GM23338 (cell line): ENCODE results near the gene WNT11. TPM values are rescaled to one million over a fixed set of nuclear protein-coding genes. Genes with fewer than 3 reads are reported as not detected.

Experiments used
- ATAC-seq: fragments of 200-7000 bp; cut with Tn5 transposase; 3 replicates; pipeline ENCODE4 v1.9.1; 2020
- DNase-seq: peaks from one replicate; pipeline ENCODE4 v3.0.0-alpha.2; 2015; ENCODE audit warnings: low spot score
- H2AFZ ChIP-seq: fragments of 200-600 bp; sonication (generic); 2 replicates; pipeline ENCODE4 v1.8.0; 2016; ENCODE audit warnings: antibody characterized with exemption, mild to moderate bottlenecking, moderate library complexity
- H3F3A ChIP-seq: fragments of 200-600 bp; sonication (generic); replicated peaks from 2 replicates; pipeline ENCODE4 v1.8.0; 2017; ENCODE audit warnings: antibody characterized with exemption, mixed run types, low read depth
- H3K27ac ChIP-seq: fragments of 200-600 bp; sonication (generic); 2 replicates; pipeline ENCODE4 v1.6.1; 2016; ENCODE audit warnings: low read depth
- H3K27me3 ChIP-seq: fragments of 200-600 bp; sonication (generic); 2 replicates; pipeline ENCODE4 v1.8.0; 2016; ENCODE audit warnings: mild to moderate bottlenecking, mixed run types, moderate library complexity; ENCODE audit not compliant: insufficient read depth
- H3K36me3 ChIP-seq: fragments of 200-600 bp; sonication (generic); 2 replicates; pipeline ENCODE4 v1.8.0; 2016; ENCODE audit warnings: mild to moderate bottlenecking; ENCODE audit not compliant: insufficient read depth
- H3K4me1 ChIP-seq: fragments of 200-600 bp; sonication (generic); 2 replicates; pipeline ENCODE4 v1.8.0; 2016; ENCODE audit warnings: mild to moderate bottlenecking, moderate library complexity; ENCODE audit not compliant: insufficient read depth
- H3K4me2 ChIP-seq: fragments of 200-600 bp; sonication (generic); 2 replicates; pipeline ENCODE4 v1.7.1; 2017; ENCODE audit warnings: mixed run types
- H3K4me3 ChIP-seq: fragments of 200-600 bp; sonication (generic); 2 replicates; pipeline ENCODE4 v1.6.1; 2016; ENCODE audit warnings: mixed run types
- H3K79me2 ChIP-seq: fragments of 200-600 bp; sonication (generic); replicated peaks from 2 replicates; pipeline ENCODE4 v1.8.0; 2017; ENCODE audit warnings: mild to moderate bottlenecking; ENCODE audit not compliant: insufficient read depth
- H3K9me2 ChIP-seq: fragments of 200-600 bp; sonication (generic); 2 replicates; pipeline ENCODE4 v1.8.0; 2017; ENCODE audit not compliant: insufficient read depth
- H4K20me1 ChIP-seq: fragments of 200-600 bp; sonication (generic); replicated peaks from 2 replicates; pipeline ENCODE4 v1.8.0; 2017; ENCODE audit warnings: mild to moderate bottlenecking; ENCODE audit not compliant: insufficient read depth
- H3K27ac Mint-ChIP-seq: 2 replicates; pipeline ENCODE4 v1.8.0; 2020; ENCODE audit warnings: inconsistent platforms, mild to moderate bottlenecking, moderate library complexity, mixed read lengths
- H3K27me3 Mint-ChIP-seq: 3 replicates; pipeline ENCODE4 v1.8.0; 2022; ENCODE audit warnings: low read depth, mild to moderate bottlenecking, moderate library complexity, mixed read lengths, inconsistent platforms; ENCODE audit not compliant: insufficient read depth, poor library complexity
- H3K36me3 Mint-ChIP-seq: 3 replicates; pipeline ENCODE4 v1.8.0; 2021; ENCODE audit warnings: low read depth, mild to moderate bottlenecking, inconsistent platforms, moderate library complexity, mixed read lengths
- H3K4me1 Mint-ChIP-seq: 3 replicates; pipeline ENCODE4 v1.8.0; 2020; ENCODE audit warnings: mild to moderate bottlenecking, inconsistent platforms, mixed read lengths
- H3K4me3 Mint-ChIP-seq: 3 replicates; pipeline ENCODE4 v1.8.0; 2021; ENCODE audit warnings: moderate library complexity, mild to moderate bottlenecking, inconsistent platforms, mixed read lengths
- H3K9me3 Mint-ChIP-seq: 3 replicates; pipeline ENCODE4 v1.8.0; 2020; ENCODE audit warnings: moderate library complexity, mild to moderate bottlenecking, inconsistent platforms, mixed read lengths
- ETS1 ChIP-seq: IDR thresholded peaks from 2 replicates; pipeline ENCODE4 v1.6.1; 2016; ENCODE audit warnings: antibody characterized with exemption
- NANOG ChIP-seq: IDR thresholded peaks from 2 replicates; pipeline ENCODE4 v1.6.1; 2016; ENCODE audit warnings: antibody characterized with exemption, borderline replicate concordance
- ZNF114 ChIP-seq: fragments of 250-450 bp; sonication (Bioruptor Pico); IDR thresholded peaks from 2 replicates; pipeline ENCODE4 v1.5.0; 2020; ENCODE audit warnings: mild to moderate bottlenecking, moderate library complexity
- ZNF331 ChIP-seq: fragments of 250-450 bp; sonication (Bioruptor Pico); IDR thresholded peaks from 2 replicates; pipeline ENCODE4 v1.5.0; 2020; ENCODE audit warnings: low read depth, mild to moderate bottlenecking, moderate library complexity
- polyA plus RNA-seq: library from polyadenylated mRNA; unstranded; fragments of >200 nt; fragmentation: Nextera tagmentation; extraction: Ambion mirVana; gene quantifications from 2 replicates; pipeline ENCODE4 v1.2.1, GENCODE V29; 2016
- total RNA-seq: library from RNA; depleted of rRNA; stranded (reverse); fragments of >200 nt; shearing (Covaris generic); gene quantifications from 2 replicates; pipeline ENCODE4 v1.2.3, GENCODE V29; 2014
- TF ChIP-seq, protein P1 (sequence below): IDR thresholded peaks from one replicate; pipeline ENCODE4 v1.6.1; 2018; ENCODE audit warnings: antibody characterized with exemption; ENCODE audit not compliant: unreplicated experiment

WNT11 gene
- total and polyA plus RNA-seq, 2 experiments from 2014 or later, result 0.44 to 0.56 TPM

DNA sequence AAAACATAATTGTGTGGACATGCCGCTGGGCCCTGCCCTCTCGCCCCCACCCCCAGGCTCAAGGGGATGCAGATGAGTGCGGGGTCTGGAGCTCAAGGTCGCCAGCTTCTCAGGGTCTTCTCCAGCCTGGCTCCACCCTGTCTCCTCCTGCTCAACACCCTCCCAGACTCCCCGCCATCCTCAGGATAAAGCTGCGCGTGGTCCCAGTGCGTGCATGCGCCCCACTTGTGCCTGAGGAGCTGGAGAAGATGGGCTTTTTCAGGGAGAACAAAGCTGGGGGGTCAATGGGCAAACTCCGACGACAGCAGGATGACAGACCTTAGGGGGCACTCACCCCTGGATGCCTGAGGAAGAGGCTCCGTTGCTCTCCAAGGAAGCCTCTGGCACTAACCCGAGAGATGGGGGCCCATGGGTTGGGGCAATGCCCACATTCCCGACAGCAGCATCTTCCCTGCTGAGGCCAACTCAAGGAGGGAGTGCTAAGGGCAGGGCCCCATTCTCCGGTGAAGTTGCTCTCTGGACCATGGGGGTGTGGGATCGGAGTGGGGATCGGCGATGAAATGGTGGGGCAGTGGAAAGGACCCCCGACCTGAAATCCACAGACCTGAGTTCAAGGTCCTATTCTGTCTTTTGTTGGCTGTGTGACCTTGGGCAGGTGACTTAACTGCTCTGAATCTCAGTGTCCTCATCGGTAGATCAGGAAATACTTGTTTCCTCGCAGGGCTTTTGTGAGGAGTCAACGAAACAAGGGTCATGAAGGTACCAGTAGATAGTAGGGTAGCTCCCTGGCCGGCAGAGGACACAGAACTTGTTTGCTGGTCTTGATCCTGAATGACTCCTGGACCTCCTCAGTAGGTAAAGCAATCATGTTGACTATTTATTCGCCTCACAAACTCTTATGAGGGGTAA, 47.7 kb downstream of the WNT11 start:
- H3K27me3 Mint-ChIP-seq, result peaks cover 12% of the 10 kb centered on the region
- no peak overlapping the region for H2AFZ ChIP-seq
- H4K20me1 ChIP-seq, result no peaks in the 10 kb centered on the region
- no peak overlapping the region for H3K4me3 Mint-ChIP-seq
- H3K4me2 ChIP-seq, result no peak overlapping the region
- no peaks in the 10 kb centered on the region for H3K79me2 ChIP-seq
- no peaks in the 10 kb centered on the region for H3K4me1 ChIP-seq
- H3K4me3 ChIP-seq, result no peak overlapping the region
- no peaks in the 10 kb centered on the region for H3F3A ChIP-seq
- no peak overlapping the region for H3K27ac Mint-ChIP-seq
- TF ChIP-seq ZNF114, result no peak
- TF ChIP-seq NANOG, result no peak
- TF ChIP-seq, protein P1, sequence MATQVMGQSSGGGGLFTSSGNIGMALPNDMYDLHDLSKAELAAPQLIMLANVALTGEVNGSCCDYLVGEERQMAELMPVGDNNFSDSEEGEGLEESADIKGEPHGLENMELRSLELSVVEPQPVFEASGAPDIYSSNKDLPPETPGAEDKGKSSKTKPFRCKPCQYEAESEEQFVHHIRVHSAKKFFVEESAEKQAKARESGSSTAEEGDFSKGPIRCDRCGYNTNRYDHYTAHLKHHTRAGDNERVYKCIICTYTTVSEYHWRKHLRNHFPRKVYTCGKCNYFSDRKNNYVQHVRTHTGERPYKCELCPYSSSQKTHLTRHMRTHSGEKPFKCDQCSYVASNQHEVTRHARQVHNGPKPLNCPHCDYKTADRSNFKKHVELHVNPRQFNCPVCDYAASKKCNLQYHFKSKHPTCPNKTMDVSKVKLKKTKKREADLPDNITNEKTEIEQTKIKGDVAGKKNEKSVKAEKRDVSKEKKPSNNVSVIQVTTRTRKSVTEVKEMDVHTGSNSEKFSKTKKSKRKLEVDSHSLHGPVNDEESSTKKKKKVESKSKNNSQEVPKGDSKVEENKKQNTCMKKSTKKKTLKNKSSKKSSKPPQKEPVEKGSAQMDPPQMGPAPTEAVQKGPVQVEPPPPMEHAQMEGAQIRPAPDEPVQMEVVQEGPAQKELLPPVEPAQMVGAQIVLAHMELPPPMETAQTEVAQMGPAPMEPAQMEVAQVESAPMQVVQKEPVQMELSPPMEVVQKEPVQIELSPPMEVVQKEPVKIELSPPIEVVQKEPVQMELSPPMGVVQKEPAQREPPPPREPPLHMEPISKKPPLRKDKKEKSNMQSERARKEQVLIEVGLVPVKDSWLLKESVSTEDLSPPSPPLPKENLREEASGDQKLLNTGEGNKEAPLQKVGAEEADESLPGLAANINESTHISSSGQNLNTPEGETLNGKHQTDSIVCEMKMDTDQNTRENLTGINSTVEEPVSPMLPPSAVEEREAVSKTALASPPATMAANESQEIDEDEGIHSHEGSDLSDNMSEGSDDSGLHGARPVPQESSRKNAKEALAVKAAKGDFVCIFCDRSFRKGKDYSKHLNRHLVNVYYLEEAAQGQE, result no peak
- no peak overlapping the region for H3K27ac ChIP-seq
- H3K9me3 Mint-ChIP-seq, result no peaks in the 10 kb centered on the region
- no peaks in the 10 kb centered on the region for H3K36me3 Mint-ChIP-seq
- ATAC-seq, result no peak
- no peaks in the 10 kb centered on the region for H3K9me2 ChIP-seq
- H3K27me3 ChIP-seq, result peaks cover 1% of the 10 kb centered on the region; the same call in 1 of the 2 replicates
- no peaks in the 10 kb centered on the region for H3K36me3 ChIP-seq
- DNase-seq, result no peak
- H3K4me1 Mint-ChIP-seq, result peaks cover 3% of the 10 kb centered on the region; the same call in 1 of the 3 replicates

- no peaks in the 10 kb centered on the region for H4K20me1 ChIP-seq
- no peaks in the 10 kb centered on the region for H3K9me2 ChIP-seq
- H3K79me2 ChIP-seq, result no peaks in the 10 kb centered on the region
- no peaks in the 10 kb centered on the region for H3F3A ChIP-seq
- H3K4me2 ChIP-seq, result no peak overlapping the region
- peaks cover 6% of the 10 kb centered on the region for H3K4me1 ChIP-seq
- no peak overlapping the region for H3K27ac ChIP-seq
- DNase-seq (no peak), ATAC-seq (no peak)
- H3K4me3 ChIP-seq, result no peak overlapping the region
- Mint-ChIP-seq H3K27me3 (peaks cover 17% of the 10 kb centered on the region), H3K36me3 (no peaks in the 10 kb centered on the region; the same call in 2 of the 3 replicates), H3K9me3 (no peaks in the 10 kb centered on the region), H3K4me3 (no peak overlapping the region), H3K27ac (no peak overlapping the region), H3K4me1 (peaks cover 10% of the 10 kb centered on the region)
- no peaks in the 10 kb centered on the region for H3K36me3 ChIP-seq
- no peak overlapping the region for H2AFZ ChIP-seq
- peaks cover 7% of the 10 kb centered on the region; the same call in 1 of the 2 replicates for H3K27me3 ChIP-seq
- TF ChIP-seq ZNF114, result no peak
- no peak for TF ChIP-seq ETS1
- TF ChIP-seq ZNF331 (CRISPR knock-in tag), result no peak
Observed at GRCh38 chr11:76157891-76158290, 48.4 kb downstream of the WNT11 start.
